Left cardiac atrium (tissue), 4 donors: ENCODE results near the gene KIF3A. TPM values are rescaled to one million over a fixed set of nuclear protein-coding genes. Genes with fewer than 3 reads are reported as not detected.

Experiments
- ATAC-seq, 2 donors: fragments of 200-7000 bp; cut with Tn5 transposase; one replicate each; pipeline ENCODE4 v1.9.1; 2020; ENCODE audit warnings: mild to moderate bottlenecking in 2 of 2, moderate library complexity in 2 of 2
- DNase-seq: peaks from one replicate; pipeline ENCODE4 v3.0.0-alpha.2; 2020
- intact Hi-C, 2 donors: fragments of 100-400 bp; cut with DNase I; formaldehyde crosslinking; loops; one replicate each; pipeline versions ENCODE4 v1.14.1 to v1.15.1; 2022 to 2023
- long read RNA-seq: library from polyadenylated mRNA; unstranded; transcript quantifications from one replicate; pipeline ENCODE4 v2.0.0, GENCODE V29; 2021
- total RNA-seq, 2 donors: library from RNA; stranded (reverse); fragmentation: NEBNext Ultra II Directional; extraction: Animal tissue kit (Norgen Biotek cat#: 25700); gene quantifications; one replicate each; pipeline ENCODE4 v1.2.1, GENCODE V29; 2021
- donor health status: DM: no; HTN: yes; CAD: no.
- donor health status: DM: no; HTN: yes; CAD: no; lungs with severe emphysema.
- donor health status: DM: yes; HTN: yes; CAD: no.
- donor health status: Dilated cardiomyopathy.

The KIF3A gene
- 1 to 10 TPM; 6.4 to 8.0 TPM for total RNA-seq
- long read RNA-seq, partial matches to known transcripts = 6 of 7 reads
- long read RNA-seq, other reads (novel, unspliced or antisense) = 1 of 7 reads

DNA sequence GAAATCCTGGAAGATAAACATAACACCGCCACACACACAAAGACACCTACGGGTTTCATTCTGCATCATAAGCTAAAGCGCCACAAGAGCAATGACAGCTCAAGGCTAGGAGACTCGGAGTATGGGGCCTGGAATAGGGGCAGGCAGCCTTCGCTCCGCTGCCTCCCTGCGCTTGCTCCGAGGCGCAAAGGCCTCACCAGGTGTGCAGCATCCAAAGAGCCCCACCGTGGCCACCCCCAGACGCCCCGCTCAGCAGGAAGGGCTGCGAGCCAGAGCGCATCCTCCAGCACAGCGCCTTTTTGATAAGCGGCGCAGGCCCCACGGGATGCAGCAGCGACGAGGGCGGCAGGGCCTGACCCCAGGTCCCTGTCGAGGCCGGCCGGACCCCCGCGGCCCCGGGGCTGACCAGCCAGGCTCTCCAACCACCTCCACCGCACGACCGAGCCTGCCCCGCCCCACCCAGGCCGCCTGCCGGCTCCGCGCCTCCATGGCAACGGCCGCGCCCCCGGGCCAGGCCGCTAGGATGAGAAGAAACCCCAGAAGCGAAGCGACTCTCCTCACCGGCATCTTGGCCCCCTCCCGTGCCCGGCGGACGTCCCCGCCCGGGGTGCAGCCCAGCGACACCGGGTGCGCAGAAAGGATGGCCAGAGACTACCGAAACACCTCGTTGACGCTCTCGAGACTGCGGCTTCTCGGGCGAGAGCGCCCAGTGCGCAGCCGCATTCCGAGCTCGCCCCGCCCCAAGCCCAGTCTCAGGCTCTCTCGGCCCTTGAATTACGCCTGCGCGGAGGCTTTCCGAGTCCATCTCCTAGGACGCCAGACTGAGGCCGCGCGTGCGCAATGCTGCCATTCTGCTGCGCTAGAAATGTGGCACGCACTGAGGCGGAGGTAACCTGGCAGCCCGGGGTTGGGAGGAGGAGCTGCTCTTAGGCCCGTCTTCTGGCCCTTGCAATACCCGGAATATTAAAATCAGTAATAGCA lies at the start of gene KIF3A:
KIF3A (minus strand) TSS at position 694 of the 981 bp plus-strand sequence; CDS start at position 567, 127 bp downstream.
- DNase-seq = peak; percentile 99
- ATAC-seq = peak; percentile 100
- intact Hi-C loops = no loop called here

GRCh38 chr5:132787076-132787475 lies 49.7 kb upstream of the KIF3A start:
- no peak for DNase-seq
- intact Hi-C loops = no loop called here
- no peak for ATAC-seq

DNA sequence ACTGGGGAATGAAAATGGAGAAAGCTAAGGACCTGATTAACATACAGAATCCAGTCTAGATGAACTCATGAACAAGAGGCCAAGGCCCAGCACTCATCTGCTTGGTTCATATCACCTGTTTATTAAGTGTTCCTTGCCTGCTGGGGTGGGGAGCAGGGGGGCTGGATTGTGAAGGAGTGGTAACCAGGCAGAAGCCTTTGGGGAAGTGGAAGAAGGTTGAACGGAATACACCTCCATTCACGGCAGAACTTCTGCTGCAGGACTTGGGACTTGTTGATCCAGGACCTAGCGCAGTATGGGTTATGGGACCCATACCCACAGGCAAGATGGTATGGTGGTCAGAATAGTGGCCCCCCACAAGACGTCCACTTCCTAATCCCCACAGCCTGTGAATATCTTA lies 48.5 kb upstream of the KIF3A start:
- no peak for ATAC-seq
- no peak for DNase-seq
- intact Hi-C loops = no loop called here

GRCh38 chr5:132785365-132785764 lies 48.0 kb upstream of the KIF3A start:
- DNase-seq (no peak), ATAC-seq (no peak)
- intact Hi-C loops = no loop called here

DNA sequence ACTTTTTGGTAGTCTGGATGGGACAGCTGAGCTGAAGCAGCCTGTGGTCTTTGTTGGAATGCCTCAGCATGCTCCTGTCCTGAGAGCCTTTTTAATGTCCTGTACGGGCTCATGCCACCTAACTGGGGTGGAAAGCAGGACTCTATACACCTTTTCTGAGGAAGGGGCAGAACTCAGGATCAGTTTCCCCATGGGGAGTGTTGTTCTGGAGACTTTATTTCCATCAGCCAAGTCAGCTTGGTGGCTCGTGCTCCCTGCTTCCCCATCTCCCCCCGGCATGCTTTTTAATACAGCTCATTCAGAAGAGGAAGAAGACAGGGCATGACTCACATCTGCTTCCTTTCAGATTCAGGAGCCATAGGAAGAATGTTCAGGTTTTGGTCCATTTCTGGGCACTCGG lies 44.8 kb upstream of the KIF3A start:
- ATAC-seq = no peak
- intact Hi-C loops = no loop called here
- no peak for DNase-seq

DNA sequence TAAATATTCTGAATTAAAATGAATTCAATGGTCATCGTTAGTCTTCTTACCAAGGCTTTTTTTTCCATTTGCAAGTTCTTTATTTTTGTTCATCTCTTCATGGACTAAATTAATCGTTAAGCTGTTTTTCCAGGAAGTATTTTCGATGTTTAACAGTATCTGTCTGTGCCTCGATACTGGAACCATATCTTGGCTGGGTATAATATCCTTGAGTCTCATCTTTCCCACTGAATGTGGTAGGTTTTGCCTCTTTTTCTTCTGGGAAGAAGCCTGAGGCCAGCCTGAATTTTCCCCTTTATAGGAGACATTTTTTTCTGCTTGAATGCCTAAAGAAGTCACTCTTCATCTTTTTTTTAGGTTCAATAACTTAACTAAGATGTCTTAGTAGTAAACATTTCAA lies 43.7 kb upstream of the KIF3A start:
- no peak for ATAC-seq

GRCh38 chr5:132780577-132780976 lies 43.2 kb upstream of the KIF3A start:
- DNase-seq = no peak
- ATAC-seq = no peak
- intact Hi-C loops = no loop called here

More for the DNA sequence above, 43.7 kb upstream of the KIF3A start:
- intact Hi-C loops = no loop called here
- DNase-seq = no peak

DNA sequence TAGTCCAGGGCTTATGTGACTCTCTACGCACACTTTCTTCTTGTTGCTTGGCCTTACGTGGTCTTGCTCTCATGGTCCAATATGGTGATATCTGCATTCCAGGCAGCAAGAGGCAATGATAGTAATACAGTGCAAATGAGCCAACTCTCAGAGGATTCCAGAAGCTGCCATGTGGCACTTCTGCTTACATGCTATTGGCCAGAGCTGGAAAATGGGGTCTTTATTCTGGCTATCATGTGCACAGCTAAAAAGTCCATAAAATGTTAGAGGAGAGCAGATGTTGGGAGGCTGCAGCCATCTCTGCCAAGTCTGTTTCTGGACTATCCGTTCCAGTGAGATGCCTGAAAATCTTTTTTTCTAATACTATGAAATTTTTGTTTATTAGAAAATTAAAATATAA lies 42.6 kb upstream of the KIF3A start:
- no peak for DNase-seq
- no peak for ATAC-seq
- intact Hi-C loops = no loop called here

- intact Hi-C loops = no loop called here
- ATAC-seq = no peak
- DNase-seq = no peak
Observed at GRCh38 chr5:132778856-132779255, 41.5 kb upstream of the KIF3A start.

DNA sequence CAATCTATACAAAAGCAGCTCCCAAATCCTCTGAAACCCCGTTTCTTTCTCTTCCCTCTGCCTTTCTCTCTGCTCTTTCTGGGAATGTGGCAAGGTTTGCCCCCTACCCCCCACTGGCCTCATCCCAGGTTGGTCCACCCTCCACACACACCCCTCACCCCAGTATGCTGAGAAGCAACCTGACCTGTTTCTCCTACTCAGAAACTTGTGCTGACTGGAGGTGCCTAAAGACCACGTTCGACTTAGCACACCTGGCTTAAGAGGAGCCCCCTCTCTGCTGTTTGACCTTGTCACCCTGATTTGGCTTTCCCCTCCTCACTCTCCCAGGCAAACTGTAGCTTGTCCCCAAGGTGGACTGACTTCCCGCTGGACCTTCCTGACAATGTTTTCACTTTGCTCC lies 40.8 kb upstream of the KIF3A start:
- no peak for ATAC-seq
- no peak for DNase-seq
- intact Hi-C loops = no loop called here

- ATAC-seq (peak; percentile 70 to 78), DNase-seq (peak; percentile 70)
- intact Hi-C loops = no loop called here
Observed at GRCh38 chr5:132777209-132778069, 40.1 kb upstream of the KIF3A start, which contains the start of gene SEPTIN8. SEPTIN8 (minus strand) TSS chr5:132777239; CDS start chr5:132777137, 102 bp downstream.

GRCh38 chr5:132776938-132777208 lies 39.5 kb upstream of the KIF3A start:
- DNase-seq = no peak
- peak in 1 of 2 donors; percentile 5 for ATAC-seq
- intact Hi-C loops = no loop called here

GRCh38 chr5:132776131-132776937 lies 39.0 kb upstream of the KIF3A start:
- DNase-seq = no peak
- ATAC-seq = peak; percentile 9 to 46
- intact Hi-C loops = no loop called here

DNA sequence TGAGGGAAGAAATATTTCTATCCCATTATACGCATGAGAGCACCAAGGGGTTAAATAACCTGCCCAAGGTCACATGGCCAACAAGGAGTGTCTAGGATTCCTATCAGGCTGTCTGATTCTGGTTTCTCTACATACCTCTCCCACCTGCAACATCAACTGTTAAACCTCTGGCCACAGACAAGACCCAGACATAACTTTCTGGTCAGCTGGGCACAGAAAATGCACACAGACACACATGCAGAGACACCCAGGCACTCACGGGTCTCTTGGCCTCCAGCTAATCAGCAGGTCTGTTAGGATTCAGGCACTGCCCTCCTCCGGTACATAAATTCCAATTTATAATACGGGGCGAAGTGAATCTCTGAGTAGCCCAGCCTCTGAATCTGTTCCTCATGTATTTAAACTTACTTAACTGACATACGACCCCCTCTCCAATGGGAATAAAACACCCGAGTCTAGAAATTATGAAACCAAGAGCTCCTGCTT lies 38.2 kb upstream of the KIF3A start:
- intact Hi-C loops = no loop called here
- DNase-seq (no peak), ATAC-seq (no peak)

DNA sequence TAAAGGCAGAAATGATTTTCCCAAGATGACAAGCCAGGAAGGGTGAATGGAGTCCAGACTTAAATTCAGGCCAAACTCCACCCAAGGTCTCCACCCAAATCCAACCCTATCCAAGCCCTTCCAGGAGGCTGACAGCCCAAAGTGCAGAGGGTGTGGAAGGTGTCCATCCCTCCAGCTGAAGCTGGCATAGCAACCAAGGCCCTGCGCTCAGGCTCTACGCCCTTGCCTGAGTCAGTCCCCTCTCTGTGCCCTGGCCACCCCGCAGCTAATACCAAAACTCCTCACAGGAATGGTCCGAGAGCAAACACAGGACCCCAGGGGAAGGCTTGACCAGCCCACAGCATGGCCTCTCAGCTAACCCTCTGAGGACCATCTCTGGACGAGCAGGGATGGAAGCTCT lies 37.5 kb upstream of the KIF3A start:
- intact Hi-C loops = no loop called here
- ATAC-seq = peak in 1 of 2 donors; percentile 35
- no peak for DNase-seq

GRCh38 chr5:132774406-132774805 lies 37.1 kb upstream of the KIF3A start:
- ATAC-seq (peak in 1 of 2 donors; percentile 3), DNase-seq (no peak)
- intact Hi-C loops = no loop called here

- DNase-seq (no peak), ATAC-seq (no peak)
- intact Hi-C loops = no loop called here
Observed at GRCh38 chr5:132773601-132774355, 36.4 kb upstream of the KIF3A start.

- DNase-seq (no peak), ATAC-seq (no peak)
- intact Hi-C loops = no loop called here
Observed at GRCh38 chr5:132773114-132773513, 35.8 kb upstream of the KIF3A start.
